ENCODE measurements around the gene GALC.

Gene GALC

GRCh38 chr14:87896393-87897380 lies 96.3 kb downstream of the GALC start:
- no peaks in the 10 kb centered on the region for H3K27me3 ChIP-seq (ENCODE audit: insufficient read depth, low read length)
- no peak overlapping the region for H3K27ac ChIP-seq (ENCODE audit: low read length)
- no peaks in the 10 kb centered on the region for H3K4me1 ChIP-seq (ENCODE audit: insufficient read depth, low read length)
- no peak overlapping the region for H3K4me3 ChIP-seq (ENCODE audit: low read length)
- H3K9me3 ChIP-seq (ENCODE audit: insufficient read depth, low read depth, low read length), result no peaks in the 10 kb centered on the region
- no peaks in the 10 kb centered on the region for H3K36me3 ChIP-seq (ENCODE audit: insufficient read depth, low read depth, low read length)
- no peak overlapping the region for H3K9ac ChIP-seq (ENCODE audit: low read depth, low read length)

GRCh38 chr14:87894920-87895319 lies 98.1 kb downstream of the GALC start:
- Histone ChIP-seq H3K9me3 (ENCODE audit: insufficient read depth, low read depth, low read length) (no peaks in the 10 kb centered on the region), H3K27ac (ENCODE audit: low read length) (no peak overlapping the region), H3K27me3 (ENCODE audit: insufficient read depth, low read length) (no peaks in the 10 kb centered on the region), H3K4me3 (ENCODE audit: low read length) (no peak overlapping the region), H3K9ac (ENCODE audit: low read depth, low read length) (no peak overlapping the region), H3K36me3 (ENCODE audit: insufficient read depth, low read depth, low read length) (no peaks in the 10 kb centered on the region), H3K4me1 (ENCODE audit: insufficient read depth, low read length) (no peaks in the 10 kb centered on the region)

- Histone ChIP-seq H3K27ac (ENCODE audit: low read length) (no peak overlapping the region), H3K9me3 (ENCODE audit: insufficient read depth, low read depth, low read length) (no peaks in the 10 kb centered on the region), H3K9ac (ENCODE audit: low read depth, low read length) (no peak overlapping the region), H3K4me3 (ENCODE audit: low read length) (no peak overlapping the region), H3K27me3 (ENCODE audit: insufficient read depth, low read length) (no peaks in the 10 kb centered on the region), H3K4me1 (ENCODE audit: insufficient read depth, low read length) (no peaks in the 10 kb centered on the region), H3K36me3 (ENCODE audit: insufficient read depth, low read depth, low read length) (no peaks in the 10 kb centered on the region)
Measured at GRCh38 chr14:87892763-87893162, 100.2 kb downstream of the GALC start.

- H3K27me3 ChIP-seq (ENCODE audit: insufficient read depth, low read length), result no peaks in the 10 kb centered on the region
- H3K27ac ChIP-seq (ENCODE audit: low read length), result no peak overlapping the region
- H3K36me3 ChIP-seq (ENCODE audit: insufficient read depth, low read depth, low read length), result no peaks in the 10 kb centered on the region
- H3K4me1 ChIP-seq (ENCODE audit: insufficient read depth, low read length), result no peaks in the 10 kb centered on the region
- no peaks in the 10 kb centered on the region for H3K9me3 ChIP-seq (ENCODE audit: insufficient read depth, low read depth, low read length)
- H3K4me3 ChIP-seq (ENCODE audit: low read length), result no peak overlapping the region
- H3K9ac ChIP-seq (ENCODE audit: low read depth, low read length), result no peak overlapping the region
Measured at GRCh38 chr14:87888136-87888999, 104.6 kb downstream of the GALC start.

GRCh38 chr14:87883750-87884149 lies 109.2 kb downstream of the GALC start:
- H3K4me3 ChIP-seq (ENCODE audit: low read length), result no peak overlapping the region
- no peaks in the 10 kb centered on the region for H3K36me3 ChIP-seq (ENCODE audit: insufficient read depth, low read depth, low read length)
- no peaks in the 10 kb centered on the region for H3K27me3 ChIP-seq (ENCODE audit: insufficient read depth, low read length)
- H3K9me3 ChIP-seq (ENCODE audit: insufficient read depth, low read depth, low read length), result no peaks in the 10 kb centered on the region
- no peak overlapping the region for H3K9ac ChIP-seq (ENCODE audit: low read depth, low read length)
- H3K4me1 ChIP-seq (ENCODE audit: insufficient read depth, low read length), result no peaks in the 10 kb centered on the region
- no peak overlapping the region for H3K27ac ChIP-seq (ENCODE audit: low read length)
